ENCODE measurements around the gene TCHHL1.
A peak's percentile ranks its signal among the peaks of the same experiment; 100 is the strongest.
"Not testable (repeated sequence)": the region's sequence is repeated elsewhere in the genome, so short reads cannot be mapped to it uniquely, and the experiment has no call there.

The TCHHL1 gene

DNA sequence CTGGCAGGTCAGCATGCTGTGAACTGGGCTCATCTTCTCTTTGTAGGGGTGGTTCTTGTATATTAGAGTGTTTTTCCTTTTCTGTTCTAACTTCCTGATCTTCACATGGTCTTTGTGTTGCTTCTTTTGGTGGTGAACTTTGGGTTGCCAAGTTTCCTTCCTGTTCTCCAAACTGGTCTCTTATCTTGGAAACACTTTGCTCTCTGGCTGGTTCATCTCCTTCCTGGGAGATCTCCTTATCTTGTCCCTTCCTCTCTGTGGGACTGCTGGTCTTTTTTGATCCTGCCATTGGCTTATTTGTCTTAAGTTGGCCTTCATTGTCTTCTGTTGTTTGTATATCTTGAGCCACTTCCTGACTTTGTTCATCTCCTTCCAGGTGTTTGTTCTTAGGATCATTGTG is 2.1 kb downstream of the TCHHL1 start:
- no peak for DNase-seq (ENCODE audit: low read depth)

DNA sequence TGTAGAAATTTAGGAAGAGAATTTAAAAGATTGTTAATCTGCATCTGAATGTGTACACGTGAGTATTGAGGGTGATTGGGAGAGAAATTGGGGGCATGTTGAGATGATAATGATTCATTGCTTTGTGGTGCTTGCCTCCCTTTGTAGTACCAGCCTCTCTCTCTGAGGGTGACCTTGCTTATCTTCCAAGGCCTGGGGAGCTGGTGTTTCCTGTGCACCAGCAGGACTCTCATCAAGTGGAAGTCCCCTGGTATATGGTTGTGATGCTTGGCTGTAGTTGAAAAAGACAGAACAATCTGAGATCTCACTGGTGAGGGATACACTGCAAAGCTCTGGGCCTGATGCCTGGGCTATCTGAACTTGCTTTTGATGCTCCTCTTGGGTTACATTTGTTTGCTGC is 4.0 kb downstream of the TCHHL1 start:
- no peak for DNase-seq (ENCODE audit: low read depth)

DNA sequence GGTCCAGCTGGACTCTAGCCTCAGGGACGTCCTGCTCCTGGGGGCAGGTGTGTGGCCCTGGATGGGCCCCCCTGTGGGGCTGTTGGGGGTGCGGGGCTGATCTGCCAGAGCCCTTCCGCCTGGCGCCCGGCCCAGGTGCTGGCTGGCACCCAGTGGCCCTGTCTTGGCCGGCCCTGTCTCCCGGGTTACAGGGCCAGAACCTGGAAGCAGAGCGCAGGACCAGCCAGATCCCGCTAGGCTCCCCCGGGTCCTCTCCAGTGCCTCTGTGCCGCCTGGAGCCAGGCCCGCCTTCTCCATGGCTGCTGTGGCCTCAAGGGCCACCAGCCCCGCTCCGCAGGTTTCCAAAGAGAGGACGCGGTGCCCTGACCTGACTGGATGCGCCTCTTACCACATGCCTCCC is 7.8 kb downstream of the TCHHL1 start:
- not testable (repeated sequence) for DNase-seq (ENCODE audit: low read depth)

DNA sequence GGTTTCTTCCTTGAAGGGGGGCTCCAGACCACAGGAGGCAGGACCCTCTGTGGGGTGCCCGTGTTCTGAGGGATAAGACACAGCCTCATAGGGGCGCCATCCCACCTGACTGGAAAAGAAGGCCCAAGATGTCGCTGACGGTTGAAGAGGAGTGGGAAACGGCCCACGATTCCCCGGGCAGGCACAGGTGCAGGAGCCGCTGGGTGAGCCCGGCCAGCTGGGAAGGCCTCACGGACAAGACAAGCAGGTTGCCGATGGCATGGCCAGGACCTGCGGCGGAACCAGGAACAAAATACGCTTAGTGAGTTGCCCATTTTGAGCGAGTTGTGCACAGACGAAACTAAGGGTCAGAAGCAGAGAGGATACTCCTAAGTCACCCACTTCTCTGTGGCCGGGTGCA is 8.4 kb downstream of the TCHHL1 start:
- not testable (repeated sequence) for DNase-seq (ENCODE audit: low read depth)

DNA sequence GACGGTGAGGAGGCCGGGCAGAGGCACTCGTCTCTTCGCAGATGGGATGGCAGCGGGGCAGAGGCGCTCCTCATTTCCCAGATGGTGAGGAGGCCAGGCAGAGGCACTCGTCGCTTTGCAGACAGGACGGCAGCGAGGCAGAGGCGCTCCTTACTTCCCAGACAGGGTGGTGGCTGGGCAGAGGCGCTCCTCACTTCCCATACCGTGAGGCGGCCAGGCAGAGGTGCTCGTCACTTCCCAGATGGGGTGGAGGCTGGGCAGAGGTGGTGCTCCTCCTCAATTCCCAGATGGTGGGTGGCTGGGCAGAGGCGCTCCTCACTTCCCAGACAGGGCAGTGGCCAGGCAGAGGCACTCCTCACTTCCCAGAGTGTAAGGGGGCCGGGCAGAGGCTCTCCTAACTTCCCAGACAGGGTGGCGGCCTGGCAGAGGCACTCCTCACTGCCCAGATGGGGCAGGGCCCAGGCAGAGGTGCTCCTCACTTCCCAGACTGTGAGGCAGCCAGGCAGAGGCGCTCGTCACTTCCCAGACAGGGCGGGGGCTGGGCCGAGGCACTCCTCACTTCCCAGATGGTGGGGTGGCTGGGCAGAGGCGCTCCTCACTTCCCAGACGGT is 9.9 kb downstream of the TCHHL1 start:
- DNase-seq (ENCODE audit: low read depth), result no peak

DNA sequence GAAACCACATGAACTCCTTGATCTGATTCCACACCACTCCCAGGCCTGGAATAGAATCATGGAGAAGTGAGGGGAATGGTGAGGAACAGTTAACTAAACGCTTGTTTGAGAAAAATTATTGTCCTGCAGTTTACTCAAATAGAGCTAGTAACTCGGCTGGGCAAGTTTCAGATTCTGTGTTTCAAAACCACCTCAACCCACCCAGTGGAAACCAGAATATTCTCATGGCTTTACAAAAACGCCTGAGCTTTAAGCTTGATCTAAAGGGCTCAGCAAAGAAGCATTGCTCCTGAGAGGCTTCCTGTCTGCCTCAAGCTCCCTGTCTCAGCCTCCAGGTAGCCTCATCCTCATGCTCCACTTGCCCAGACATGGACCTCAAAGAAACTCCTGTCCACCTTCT is 16.6 kb downstream of the TCHHL1 start:
- no peak for DNase-seq (ENCODE audit: low read depth)

DNA sequence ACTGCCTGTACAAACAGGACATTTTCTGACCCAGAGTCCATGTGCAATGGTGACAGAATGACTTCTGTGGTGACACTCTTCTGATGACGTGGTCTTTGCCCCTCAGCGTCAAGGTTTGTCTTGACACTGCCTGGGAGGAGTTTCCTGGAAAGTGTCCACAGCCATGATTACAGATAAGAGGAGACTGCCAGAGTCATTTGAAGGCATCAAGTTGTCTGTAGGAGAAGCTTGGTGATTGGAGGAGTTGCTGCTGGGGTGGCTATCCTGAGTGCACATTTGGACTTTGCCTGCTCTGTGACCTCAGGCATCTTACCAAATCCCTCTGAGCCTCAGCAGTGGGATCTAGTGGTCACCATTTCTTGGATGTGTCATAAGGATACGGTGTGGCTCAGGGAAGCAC is 17.7 kb downstream of the TCHHL1 start:
- DNase-seq (ENCODE audit: low read depth), result no peak

DNA sequence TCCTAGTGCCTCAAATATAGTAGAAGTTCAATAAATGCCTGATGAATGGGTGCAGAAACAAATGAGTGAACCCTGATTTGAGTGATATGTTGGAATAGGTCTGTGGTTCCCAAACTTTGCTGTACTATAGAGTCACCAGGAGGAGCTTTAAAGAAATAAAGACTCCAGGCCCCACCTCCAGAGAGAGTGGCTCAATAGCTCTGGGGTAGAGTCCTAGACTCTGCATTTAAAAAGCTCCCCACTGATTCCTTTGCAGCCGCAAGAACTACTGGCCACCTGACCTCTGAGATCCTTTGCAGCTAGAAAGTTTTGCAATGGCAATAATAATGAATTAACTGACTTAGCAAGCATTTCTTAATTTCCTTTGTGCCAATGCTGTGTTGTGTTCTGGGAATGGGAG is 20.9 kb downstream of the TCHHL1 start:
- DNase-seq (ENCODE audit: low read depth), result no peak

DNA sequence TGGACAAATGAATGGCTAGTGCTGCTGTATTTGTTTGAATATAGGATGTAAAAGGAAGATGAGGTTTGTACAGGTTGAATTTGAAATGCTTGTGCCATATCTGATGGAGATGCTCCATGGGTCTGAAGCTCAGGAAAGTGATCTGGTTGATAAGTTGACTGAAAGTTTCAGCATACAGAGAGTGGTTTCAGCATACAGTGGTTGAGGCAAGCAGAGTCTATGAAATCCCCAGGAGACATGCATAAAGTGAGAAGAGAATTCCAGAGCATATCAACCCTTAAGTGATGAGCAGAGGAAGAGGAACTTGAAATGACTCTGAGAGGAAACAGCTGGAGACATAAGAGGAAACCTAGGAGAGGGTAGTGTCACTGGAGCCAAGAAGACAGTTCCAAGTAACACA is 21.7 kb downstream of the TCHHL1 start:
- DNase-seq (ENCODE audit: low read depth), result no peak

DNA sequence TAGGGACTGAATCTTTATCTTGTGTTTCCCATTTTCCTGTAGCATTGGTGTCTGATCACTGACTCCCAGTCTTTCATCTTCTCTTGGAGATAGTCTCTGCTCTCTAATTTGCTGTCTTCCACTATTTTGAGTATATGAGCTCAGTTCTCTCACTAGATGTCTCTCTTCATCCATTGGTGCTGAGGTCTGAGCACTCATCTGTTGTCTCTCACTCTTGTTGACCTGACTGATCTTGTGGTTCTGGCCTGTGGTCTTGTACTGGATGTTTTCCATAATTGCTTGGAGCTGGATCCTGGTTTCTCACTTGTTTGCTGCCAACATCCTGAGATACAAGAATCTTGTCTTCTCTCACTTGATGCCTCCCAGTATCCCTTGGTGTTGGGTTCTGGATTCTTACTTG is 26.9 kb downstream of the TCHHL1 start:
- DNase-seq (ENCODE audit: low read depth), result no peak

DNA sequence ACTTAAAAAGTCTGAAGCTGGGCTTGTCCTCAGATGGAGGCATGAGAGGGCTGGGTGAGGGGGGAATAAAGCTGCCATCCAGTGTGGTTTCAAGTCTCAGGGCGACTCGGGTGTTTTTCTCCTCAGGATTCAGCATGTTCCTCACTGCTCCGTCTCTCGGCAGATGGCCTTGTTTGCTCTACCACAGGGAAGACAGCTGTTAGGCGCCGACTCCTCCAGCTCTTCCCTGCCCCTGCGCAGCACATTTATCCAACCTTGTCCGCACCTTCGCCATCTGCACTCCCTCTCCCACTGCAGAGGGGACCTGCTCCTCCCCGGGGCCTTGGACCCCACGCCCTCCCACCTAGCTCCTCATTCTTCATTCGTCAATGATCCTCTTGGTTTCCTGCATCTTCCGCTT is 35.5 kb downstream of the TCHHL1 start:
- no peak for DNase-seq (ENCODE audit: low read depth)

DNA sequence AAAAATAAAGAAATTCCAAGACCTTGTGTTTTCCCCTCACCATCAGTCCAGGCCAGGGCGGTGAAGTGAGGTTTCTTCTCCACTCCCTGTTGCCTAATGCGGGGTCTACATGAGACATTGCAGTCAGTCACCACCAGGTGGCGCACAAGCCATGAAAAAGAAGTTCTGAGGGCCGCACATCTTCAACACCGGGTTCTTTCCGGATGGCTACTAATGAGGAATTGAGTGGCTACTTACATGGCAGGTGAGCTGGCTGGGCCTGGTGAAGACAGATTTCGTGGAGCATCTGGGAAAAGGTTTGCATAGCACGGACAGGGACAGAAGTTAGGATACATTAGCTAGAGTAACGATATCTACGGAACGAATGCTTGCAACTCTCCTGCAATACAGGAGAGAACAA is 36.3 kb downstream of the TCHHL1 start:
- peak; percentile 76 for DNase-seq (ENCODE audit: low read depth)

DNA sequence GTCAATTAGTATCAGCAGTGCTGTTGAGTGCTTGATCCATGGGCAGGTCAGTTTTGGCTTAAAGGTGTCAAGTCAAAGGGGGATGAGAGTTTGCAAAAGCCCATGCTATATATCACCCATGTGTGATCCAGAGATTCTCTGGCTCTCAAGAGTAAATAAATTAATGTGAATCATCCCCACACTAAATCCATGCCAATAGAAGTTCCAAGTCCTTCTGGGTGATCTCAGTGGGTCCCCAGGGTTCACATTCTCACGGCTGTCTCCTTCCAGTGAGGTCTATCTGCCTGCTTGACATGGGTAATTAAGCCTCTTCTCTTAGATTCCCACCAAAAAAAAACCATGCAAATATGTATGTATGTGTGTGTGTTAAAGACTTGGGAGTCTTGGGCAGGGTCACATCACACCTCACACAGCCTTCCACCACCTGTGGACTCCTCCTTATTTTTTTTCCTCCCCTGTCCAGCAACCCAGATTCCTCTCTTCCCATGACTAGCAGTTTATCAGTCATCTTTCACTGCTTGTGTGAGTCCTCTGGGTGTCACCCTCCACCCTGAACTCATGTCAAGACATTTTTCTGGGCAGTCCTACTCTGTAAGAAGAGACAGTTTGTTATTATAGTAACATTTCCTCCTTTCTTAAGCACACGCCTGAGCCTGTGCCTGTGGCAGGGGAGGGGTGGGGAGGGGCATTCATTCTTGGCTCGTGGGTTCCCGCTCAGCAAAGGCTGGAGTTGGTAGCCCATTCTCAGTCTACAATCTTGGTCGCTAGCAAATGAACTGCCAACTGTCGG is 37.8 kb downstream of the TCHHL1 start:
- no peak for DNase-seq (ENCODE audit: low read depth)

DNA sequence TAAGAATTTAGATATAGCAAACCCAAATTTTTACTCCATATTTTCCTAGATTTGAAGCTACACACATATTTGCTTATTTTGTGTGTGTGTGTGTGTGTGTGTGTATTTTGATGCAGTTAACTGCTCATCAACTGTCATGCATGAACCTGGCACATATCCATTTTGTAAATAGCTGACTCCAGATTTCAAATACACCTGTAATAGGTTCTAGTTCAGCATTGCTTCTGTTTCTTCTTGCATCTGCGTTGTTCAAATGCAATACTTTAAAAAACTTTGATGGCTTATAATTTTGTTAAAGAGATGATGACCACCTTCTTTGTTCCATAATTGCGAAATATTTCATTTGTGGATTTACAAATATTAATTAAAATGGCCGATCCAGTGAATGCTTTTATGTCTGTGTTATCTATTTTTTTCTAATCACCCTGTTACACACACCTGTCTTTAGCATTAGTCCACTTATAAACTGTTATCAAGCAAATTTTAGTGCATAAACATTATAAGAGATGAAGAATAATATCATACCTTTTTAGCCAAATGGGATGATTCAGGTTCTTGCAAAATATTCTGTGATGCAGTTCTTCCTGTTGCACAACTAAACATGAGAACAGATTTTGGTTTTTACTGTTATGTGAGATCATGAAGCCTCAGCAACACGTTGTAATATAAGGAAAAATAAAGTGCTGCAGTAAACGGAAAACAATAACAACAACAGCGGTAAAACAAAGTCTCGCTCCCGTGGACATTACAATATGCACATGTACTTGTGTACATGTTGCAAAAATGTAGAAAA is 39.4 kb downstream of the TCHHL1 start:
- DNase-seq (ENCODE audit: low read depth), result no peak

DNA sequence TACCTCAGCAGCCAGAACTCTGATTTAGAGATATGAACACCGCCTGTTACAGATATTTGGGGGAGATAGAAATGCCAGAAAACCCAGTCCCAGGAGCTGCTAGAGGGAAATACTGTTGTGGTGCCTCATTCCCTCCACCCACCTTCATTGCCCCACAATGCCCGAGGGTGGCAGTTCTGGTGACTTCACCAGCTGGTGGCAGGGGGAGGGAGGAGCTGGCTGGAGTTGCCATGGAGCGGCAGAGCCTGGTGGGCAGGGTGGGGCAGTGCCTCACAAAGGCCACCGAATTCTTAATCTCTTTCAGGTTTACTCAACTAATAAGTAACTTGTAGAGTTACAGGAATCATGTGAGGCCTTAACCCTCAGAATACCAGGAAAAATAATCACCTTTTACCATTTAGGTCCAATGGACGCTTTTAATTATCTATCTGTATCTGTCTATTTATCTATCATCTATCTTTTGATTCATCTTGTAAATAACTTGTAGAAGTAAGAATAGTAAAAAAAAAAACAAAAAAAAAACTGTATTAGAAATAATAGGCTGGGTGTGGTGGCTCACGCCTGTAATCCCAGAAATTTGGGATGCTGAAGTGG is 40.4 kb downstream of the TCHHL1 start:
- DNase-seq (ENCODE audit: low read depth), result no peak

DNA sequence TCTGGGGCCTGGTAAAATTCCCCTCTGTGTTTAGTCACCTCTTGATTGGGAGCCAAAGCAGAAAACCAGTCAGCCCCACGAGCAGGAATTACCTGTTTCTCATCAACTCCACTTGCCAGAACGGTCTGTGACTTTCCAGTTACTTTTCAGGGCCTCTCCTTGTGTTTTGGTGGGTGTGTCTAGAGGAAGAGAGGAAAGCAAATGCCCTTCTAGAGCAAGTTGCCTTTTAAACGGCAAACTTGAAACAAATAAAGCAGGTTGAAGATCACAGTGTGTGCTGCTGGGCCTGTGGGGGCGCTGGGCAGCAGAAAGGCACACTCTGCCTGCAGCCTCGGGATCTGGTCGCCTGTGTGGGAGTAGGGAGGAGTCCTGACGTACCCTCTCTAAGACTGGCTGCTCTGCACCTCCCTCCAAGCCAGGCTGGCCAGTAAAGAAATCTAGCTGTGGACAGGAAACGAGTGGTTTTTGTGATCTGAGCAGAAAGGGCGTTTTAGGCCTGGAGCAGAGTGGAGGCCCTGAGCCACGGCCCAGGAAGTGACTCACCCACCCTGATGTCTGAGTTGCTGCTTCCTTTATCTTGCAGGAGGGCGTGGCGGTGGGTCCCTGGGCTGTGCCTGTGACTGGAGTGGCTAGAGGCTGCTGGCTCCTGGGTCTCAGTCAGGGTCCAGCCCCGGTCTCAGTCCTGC is 41.0 kb downstream of the TCHHL1 start:
- peak; percentile 82 for DNase-seq (ENCODE audit: low read depth)

DNA sequence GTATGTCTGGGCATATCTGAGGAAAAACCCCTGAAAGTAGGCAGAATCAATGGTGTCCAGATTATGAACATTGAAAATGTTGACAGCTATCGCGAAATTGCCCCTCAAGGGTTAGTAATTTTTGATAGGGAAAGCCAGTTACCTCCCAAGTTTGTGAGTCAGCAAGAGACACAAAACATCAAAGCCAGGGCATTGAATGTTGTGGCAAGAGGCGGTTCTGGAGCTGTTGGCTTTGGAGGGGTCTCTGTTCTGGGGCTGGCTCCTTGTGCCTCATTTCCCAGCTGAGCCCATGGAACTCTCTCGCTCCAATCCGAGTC is 41.5 kb downstream of the TCHHL1 start:
- DNase-seq (ENCODE audit: low read depth), result no peak

DNA sequence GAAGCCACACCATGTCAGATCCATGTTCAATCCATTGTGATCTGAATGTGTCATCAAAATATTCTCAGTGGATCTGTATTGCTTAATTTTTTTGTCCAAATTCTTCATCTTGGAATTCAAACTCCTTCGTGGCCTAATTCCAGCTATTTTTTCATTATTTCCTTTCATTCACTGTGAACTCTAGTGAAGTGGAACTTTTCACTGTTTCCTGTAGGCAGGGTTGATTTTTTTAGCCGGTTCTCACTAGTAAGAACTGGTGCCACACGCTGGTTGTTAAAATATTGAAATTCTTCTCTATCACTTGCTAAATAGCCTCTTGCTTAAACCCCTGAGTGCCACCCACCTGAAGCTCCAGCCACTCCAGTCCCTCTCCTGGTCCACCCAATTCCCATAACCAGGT is 44.5 kb downstream of the TCHHL1 start:
- DNase-seq (ENCODE audit: low read depth), result no peak

DNA sequence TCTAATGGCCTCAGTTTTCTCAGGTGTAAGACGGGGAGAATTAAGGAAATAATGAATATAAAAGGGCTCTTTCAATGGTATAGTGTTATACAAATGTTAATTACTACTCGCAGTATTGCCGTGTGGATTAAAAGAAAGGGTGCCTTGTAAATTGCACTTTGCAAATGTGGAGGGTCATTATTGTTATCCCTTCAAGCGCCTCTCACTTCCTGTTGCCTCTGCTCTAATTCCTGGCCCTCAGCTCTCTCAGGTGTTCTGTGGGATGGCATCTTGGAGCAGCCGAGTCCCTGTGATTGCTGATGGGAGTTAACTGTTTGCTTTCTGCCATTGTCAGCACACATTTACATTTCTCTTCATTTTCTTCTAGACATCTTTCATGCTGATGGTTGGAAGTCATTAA is 45.0 kb downstream of the TCHHL1 start:
- DNase-seq (ENCODE audit: low read depth), result no peak

DNA sequence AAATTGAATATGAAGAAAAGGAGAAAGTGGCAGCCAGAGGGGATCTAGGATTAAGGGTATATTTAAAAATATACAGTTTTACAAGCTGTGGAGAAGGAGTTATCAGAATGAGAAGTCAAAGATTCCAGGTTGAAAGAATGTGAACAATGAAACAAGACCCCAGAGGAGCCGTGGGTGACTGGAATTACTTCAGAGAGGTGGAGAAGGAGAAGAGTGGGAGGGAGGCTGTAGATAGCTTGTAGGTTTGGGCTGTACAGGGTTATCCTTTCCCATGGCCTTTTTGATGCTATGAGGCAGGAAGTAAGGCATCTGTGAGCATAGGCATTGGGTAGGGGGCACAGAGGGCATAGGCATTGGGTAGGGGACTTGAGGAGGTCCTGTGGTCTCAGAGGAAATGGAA is 46.8 kb downstream of the TCHHL1 start:
- no peak for DNase-seq (ENCODE audit: low read depth)

DNA sequence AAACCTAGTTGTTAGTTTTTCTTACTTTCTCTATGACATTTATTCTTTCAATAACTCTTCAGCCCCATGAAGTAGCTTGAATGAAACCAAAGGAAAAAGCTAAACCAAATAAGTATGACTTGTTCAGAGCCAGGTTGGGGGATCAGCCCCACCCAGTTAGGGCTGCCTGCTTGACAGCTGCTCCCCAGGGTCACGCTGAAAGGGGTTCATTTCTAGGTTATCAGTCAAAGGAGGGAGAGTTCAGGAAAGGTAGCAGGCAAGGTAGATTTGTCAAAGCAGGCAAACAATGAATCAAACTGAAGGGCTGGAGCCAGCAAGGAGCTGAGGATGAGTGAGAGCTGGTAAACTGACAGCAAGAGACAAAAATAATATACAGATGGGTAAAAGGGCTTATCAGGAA is 49.0 kb downstream of the TCHHL1 start:
- no peak for DNase-seq (ENCODE audit: low read depth)

DNA sequence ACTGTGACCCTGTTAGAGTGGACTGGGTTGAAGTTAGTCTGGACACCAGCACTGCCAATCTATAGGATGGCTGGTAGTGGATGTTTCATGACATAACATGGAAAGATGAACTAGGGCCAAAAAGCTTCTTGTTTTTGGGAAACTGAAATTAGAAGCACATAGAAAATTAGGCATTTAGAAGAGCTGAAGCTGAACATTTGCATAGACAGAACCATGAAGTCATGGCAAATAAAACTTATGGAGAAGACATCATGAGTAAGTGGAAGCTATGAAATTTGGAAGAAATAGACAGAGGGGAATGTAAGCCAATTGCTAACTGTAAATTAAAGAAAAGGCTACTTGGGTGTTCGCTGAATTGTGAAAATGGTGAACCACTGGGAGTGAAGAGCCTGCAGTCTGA is 49.4 kb downstream of the TCHHL1 start:
- no peak for DNase-seq (ENCODE audit: low read depth)
